ENCODE measurements around the gene MAP6. TPM values are rescaled to one million over a fixed set of nuclear protein-coding genes. Genes with fewer than 3 reads are reported as not detected.

MAP6 gene
- total RNA-seq = 2.9 and 3.0 TPM in 2 replicates

- TF ChIP-seq CTCF (IDR thresholded peaks at IDR 0.05; ENCODE audit: insufficient read depth, low read depth, low read length) = no peak
- DNase-seq (ENCODE audit: low read depth) = no peak
- H3K4me3 ChIP-seq (ENCODE audit: low read depth, low read length) = peak within 1 kb of the TSS; percentile 29
These were observed at the start of gene MAP6 for GRCh38 chr11:75668451-75669297. MAP6 (minus strand) TSS chr11:75669038; CDS start chr11:75668369, 669 bp downstream.

GRCh38 chr11:75717608-75718418, 49.0 kb upstream of the MAP6 start, which contains the start of gene MOGAT2:
MOGAT2 (plus strand) TSS chr11:75717838; CDS start chr11:75717889, 51 bp downstream.
- H3K4me3 ChIP-seq (ENCODE audit: low read depth, low read length) = no peak within 1 kb of the TSS
- TF ChIP-seq CTCF (IDR thresholded peaks at IDR 0.05; ENCODE audit: insufficient read depth, low read depth, low read length) = no peak
- no peak for DNase-seq (ENCODE audit: low read depth)

GRCh38 chr11:75716659-75717058, 47.8 kb upstream of the MAP6 start:
- TF ChIP-seq CTCF (IDR thresholded peaks at IDR 0.05; ENCODE audit: insufficient read depth, low read depth, low read length) = no peak
- DNase-seq (ENCODE audit: low read depth) = no peak
- no peak overlapping the region for H3K4me3 ChIP-seq (ENCODE audit: low read depth, low read length)

GRCh38 chr11:75715688-75716087, 46.9 kb upstream of the MAP6 start:
- DNase-seq (ENCODE audit: low read depth) = no peak
- no peak for TF ChIP-seq CTCF (IDR thresholded peaks at IDR 0.05; ENCODE audit: insufficient read depth, low read depth, low read length)
- no peak overlapping the region for H3K4me3 ChIP-seq (ENCODE audit: low read depth, low read length)

GRCh38 chr11:75714211-75714610, 45.4 kb upstream of the MAP6 start:
- no peak for DNase-seq (ENCODE audit: low read depth)
- TF ChIP-seq CTCF (IDR thresholded peaks at IDR 0.05; ENCODE audit: insufficient read depth, low read depth, low read length) = no peak
- H3K4me3 ChIP-seq (ENCODE audit: low read depth, low read length) = no peak overlapping the region

GRCh38 chr11:75706260-75706729, 37.5 kb upstream of the MAP6 start:
- peak; percentile 89 for TF ChIP-seq CTCF (IDR thresholded peaks at IDR 0.05; ENCODE audit: insufficient read depth, low read depth, low read length)
- no peak overlapping the region for H3K4me3 ChIP-seq (ENCODE audit: low read depth, low read length)
- DNase-seq (ENCODE audit: low read depth) = peak; percentile 72

Measured in fibroblast of villous mesenchyme (primary cell).